ENCODE measurements around the gene MSI2.

The MSI2 gene

GRCh38 chr17:57557834-57558681, 301.7 kb downstream of the MSI2 start:
- intact Hi-C loops (cut with DNase I): no loop called here
- DNase-seq: no peak

GRCh38 chr17:57559226-57559625, 302.9 kb downstream of the MSI2 start:
- DNase-seq: no peak
- intact Hi-C loops (cut with DNase I): no loop called here

GRCh38 chr17:57559634-57560318, 303.5 kb downstream of the MSI2 start:
- intact Hi-C loops (cut with DNase I): no loop called here
- DNase-seq: no peak

- no peak for DNase-seq
- intact Hi-C loops (cut with DNase I): no loop called here
Measured at GRCh38 chr17:57560319-57560705, 304.0 kb downstream of the MSI2 start.

- intact Hi-C loops (cut with DNase I): no loop called here
- DNase-seq: no peak
Measured at GRCh38 chr17:57561072-57561861, 304.9 kb downstream of the MSI2 start.

- intact Hi-C loops (cut with DNase I): no loop called here
- peak in 17 of 42 donors; percentile 20 to 63 (median 50) for DNase-seq
Measured at GRCh38 chr17:57562184-57562698, 305.9 kb downstream of the MSI2 start.

- peak in 17 of 42 donors; percentile 27 to 66 (median 50) for DNase-seq
- intact Hi-C loops (cut with DNase I): no loop called here
Measured at GRCh38 chr17:57563958-57564357, 307.6 kb downstream of the MSI2 start.

GRCh38 chr17:57565176-57565575, 308.9 kb downstream of the MSI2 start:
- no peak for DNase-seq
- intact Hi-C loops (cut with DNase I): no loop called here

GRCh38 chr17:57566721-57567120, 310.4 kb downstream of the MSI2 start:
- DNase-seq: no peak
- intact Hi-C loops (cut with DNase I): no loop called here

GRCh38 chr17:57567251-57567650, 310.9 kb downstream of the MSI2 start:
- DNase-seq: no peak
- intact Hi-C loops (cut with DNase I): no loop called here

GRCh38 chr17:57568340-57568739, 312.0 kb downstream of the MSI2 start:
- intact Hi-C loops (cut with DNase I): no loop called here
- DNase-seq: no peak

- intact Hi-C loops (cut with DNase I): no loop called here
- DNase-seq: no peak
Measured at GRCh38 chr17:57569021-57569420, 312.7 kb downstream of the MSI2 start.

GRCh38 chr17:57569853-57570252, 313.5 kb downstream of the MSI2 start:
- DNase-seq: no peak
- intact Hi-C loops (cut with DNase I): no loop called here

- peak in 9 of 42 donors; percentile 33 to 73 (median 46) for DNase-seq
- intact Hi-C loops (cut with DNase I): no loop called here
Measured at GRCh38 chr17:57570724-57571344, 314.5 kb downstream of the MSI2 start.

GRCh38 chr17:57572062-57572461, 315.7 kb downstream of the MSI2 start:
- intact Hi-C loops (cut with DNase I): no loop called here
- DNase-seq: no peak

- DNase-seq: no peak
- intact Hi-C loops (cut with DNase I): no loop called here
Measured at GRCh38 chr17:57572600-57572999, 316.3 kb downstream of the MSI2 start.

- DNase-seq: peak in 21 of 42 donors; percentile 26 to 79 (median 49)
- intact Hi-C loops (cut with DNase I): no loop called here
Measured at GRCh38 chr17:57574040-57574513, 317.8 kb downstream of the MSI2 start.

GRCh38 chr17:57576744-57577143, 320.4 kb downstream of the MSI2 start:
- intact Hi-C loops (cut with DNase I): no loop called here
- no peak for DNase-seq
